Measurements from ENCODE around the gene LRRC61. TPM values are rescaled to one million over a fixed set of nuclear protein-coding genes. Genes with fewer than 3 reads are reported as not detected.
A peak's percentile ranks its signal among the peaks of the same experiment; 100 is the strongest.

Gene LRRC61
- total and polyA plus RNA-seq, 2 experiments from 2014 or later, result 34.7 to 75.2 TPM

DNA sequence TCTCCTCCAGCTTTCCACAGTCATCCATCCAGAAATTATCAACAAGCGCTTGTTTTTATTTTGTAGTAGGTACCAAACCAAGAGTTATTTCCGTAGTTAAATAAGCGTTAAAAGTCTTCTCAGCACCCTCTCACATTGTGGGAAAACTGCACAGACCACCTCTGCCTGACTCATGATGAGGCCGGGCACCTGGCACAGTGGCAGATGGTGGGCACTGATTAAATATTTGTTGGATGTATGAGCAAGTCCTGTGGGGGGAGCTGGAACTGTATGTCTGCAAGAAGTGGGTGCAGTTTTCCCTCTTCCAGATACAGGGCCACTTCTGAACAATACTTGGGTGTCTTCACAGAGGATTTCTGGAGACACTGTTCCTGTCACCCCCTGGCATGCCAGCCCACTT is 40.2 kb downstream of the LRRC61 start:
- H3K36me3 Mint-ChIP-seq (ENCODE audit: low read depth), result no peaks in the 10 kb centered on the region; the same call in 2 of the 3 replicates
- Histone ChIP-seq H3F3A (replicated peaks; ENCODE audit: low read depth) (0 out of 2 replicates have a peak, but pooled peaks cover 15% of the 10 kb centered on the region), H4K20me1 (replicated peaks; ENCODE audit: insufficient read depth) (no peaks in the 10 kb centered on the region), H3K27ac (ENCODE audit: low read depth) (no peak overlapping the region), H3K27me3 (ENCODE audit: insufficient read depth) (no peaks in the 10 kb centered on the region), H3K4me3 (no peak overlapping the region), H3K9me2 (ENCODE audit: insufficient read depth) (no peaks in the 10 kb centered on the region), H3K79me2 (replicated peaks; ENCODE audit: insufficient read depth) (peaks cover 5% of the 10 kb centered on the region; the same call in 1 of the 2 replicates), H2AFZ (no peak overlapping the region), H3K4me2 (0 out of 2 replicates have a peak overlapping the region, but pooled peaks have one; percentile 62), H3K36me3 (ENCODE audit: insufficient read depth) (no peaks in the 10 kb centered on the region), H3K4me1 (ENCODE audit: insufficient read depth) (peaks cover 58% of the 10 kb centered on the region)
- DNase-seq (ENCODE audit: low spot score) (no peak), ATAC-seq (no peak)
- H3K9me3 Mint-ChIP-seq, result no peaks in the 10 kb centered on the region; the same call in 2 of the 3 replicates
- H3K4me1 Mint-ChIP-seq, result peaks cover 56% of the 10 kb centered on the region
- no peak for TF ChIP-seq EZH2 (IDR thresholded peaks at IDR 0.05; ENCODE audit: low read depth, unreplicated experiment)
- TF ChIP-seq STAT1 (IDR thresholded peaks at IDR 0.05; ENCODE audit: unreplicated experiment), result no peak
- no peak for TF ChIP-seq JUNB (IDR thresholded peaks at IDR 0.05; ENCODE audit: unreplicated experiment)
- TF ChIP-seq POLR2AphosphoS5 (IDR thresholded peaks at IDR 0.05; ENCODE audit: low read depth), result no peak
- no peak for TF ChIP-seq CTCF (conservative IDR thresholded peaks at IDR 0.05; ENCODE audit: low read depth in 2 of 2)
- H3K27ac Mint-ChIP-seq, result no peak overlapping the region
- peaks cover 9% of the 10 kb centered on the region for H3K27me3 Mint-ChIP-seq (ENCODE audit: insufficient read depth, low read depth, poor library complexity)
- H3K4me3 Mint-ChIP-seq, result no peak overlapping the region

DNA sequence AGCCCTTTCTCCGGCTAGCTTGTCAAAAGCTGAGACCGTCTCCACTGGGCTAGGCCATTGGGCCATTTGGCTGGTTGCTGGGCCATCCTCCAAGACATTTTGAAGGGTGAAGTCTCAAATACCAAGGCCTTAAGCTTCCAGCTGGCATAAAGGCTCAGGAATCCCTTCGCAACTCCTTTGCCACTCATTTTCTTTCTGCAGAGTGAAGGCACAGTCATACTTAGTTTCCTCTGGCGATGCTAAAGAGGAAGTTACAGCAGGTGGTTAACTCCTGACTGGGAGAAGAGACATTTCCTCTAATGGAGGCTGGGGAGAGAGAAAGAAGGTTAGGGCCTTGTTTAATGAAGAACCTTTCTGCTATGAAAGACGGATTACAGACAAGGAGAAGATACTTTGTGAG is 40.7 kb downstream of the LRRC61 start:
- H3K4me1 ChIP-seq (ENCODE audit: insufficient read depth), result peaks cover 58% of the 10 kb centered on the region
- no peaks in the 10 kb centered on the region for H3K9me2 ChIP-seq (ENCODE audit: insufficient read depth)
- Mint-ChIP-seq H3K4me1 (peaks cover 53% of the 10 kb centered on the region), H3K4me3 (no peak overlapping the region), H3K27me3 (ENCODE audit: insufficient read depth, low read depth, poor library complexity) (peaks cover 10% of the 10 kb centered on the region), H3K27ac (no peak overlapping the region), H3K36me3 (ENCODE audit: low read depth) (peaks cover under 1% of the 10 kb centered on the region; the same call in 1 of the 3 replicates), H3K9me3 (no peaks in the 10 kb centered on the region; the same call in 2 of the 3 replicates)
- DNase-seq (ENCODE audit: low spot score) (no peak), ATAC-seq (no peak)
- no peak overlapping the region for H3K4me3 ChIP-seq
- no peaks in the 10 kb centered on the region for H3K27me3 ChIP-seq (ENCODE audit: insufficient read depth)
- no peaks in the 10 kb centered on the region for H4K20me1 ChIP-seq (replicated peaks; ENCODE audit: insufficient read depth)
- peaks cover 6% of the 10 kb centered on the region for H3K79me2 ChIP-seq (replicated peaks; ENCODE audit: insufficient read depth)
- H3K4me2 ChIP-seq, result no peak overlapping the region
- H3F3A ChIP-seq (replicated peaks; ENCODE audit: low read depth), result 0 out of 2 replicates have a peak, but pooled peaks cover 10% of the 10 kb centered on the region
- no peak overlapping the region for H2AFZ ChIP-seq
- no peak overlapping the region for H3K27ac ChIP-seq (ENCODE audit: low read depth)
- no peaks in the 10 kb centered on the region for H3K36me3 ChIP-seq (ENCODE audit: insufficient read depth)
- no peak for TF ChIP-seq ZNF462 (CRISPR knock-in tag; IDR thresholded peaks at IDR 0.05)
- no peak for TF ChIP-seq JUNB (IDR thresholded peaks at IDR 0.05; ENCODE audit: unreplicated experiment)
- no peak for TF ChIP-seq ZNF331 (CRISPR knock-in tag; IDR thresholded peaks at IDR 0.05; ENCODE audit: low read depth)
- TF ChIP-seq, protein P1, sequence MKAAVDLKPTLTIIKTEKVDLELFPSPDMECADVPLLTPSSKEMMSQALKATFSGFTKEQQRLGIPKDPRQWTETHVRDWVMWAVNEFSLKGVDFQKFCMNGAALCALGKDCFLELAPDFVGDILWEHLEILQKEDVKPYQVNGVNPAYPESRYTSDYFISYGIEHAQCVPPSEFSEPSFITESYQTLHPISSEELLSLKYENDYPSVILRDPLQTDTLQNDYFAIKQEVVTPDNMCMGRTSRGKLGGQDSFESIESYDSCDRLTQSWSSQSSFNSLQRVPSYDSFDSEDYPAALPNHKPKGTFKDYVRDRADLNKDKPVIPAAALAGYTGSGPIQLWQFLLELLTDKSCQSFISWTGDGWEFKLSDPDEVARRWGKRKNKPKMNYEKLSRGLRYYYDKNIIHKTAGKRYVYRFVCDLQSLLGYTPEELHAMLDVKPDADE (IDR thresholded peaks at IDR 0.05), result no peak
- TF ChIP-seq EZH2 (IDR thresholded peaks at IDR 0.05; ENCODE audit: low read depth, unreplicated experiment), result no peak
- TF ChIP-seq POLR2AphosphoS5 (IDR thresholded peaks at IDR 0.05; ENCODE audit: low read depth), result no peak
- TF ChIP-seq STAT1 (IDR thresholded peaks at IDR 0.05; ENCODE audit: unreplicated experiment), result no peak
- TF ChIP-seq ZNF114 (CRISPR knock-in tag; IDR thresholded peaks at IDR 0.05), result no peak
